Natural killer cell (primary cell): ENCODE measurements around the gene CAMSAP2. TPM values are rescaled to one million over a fixed set of nuclear protein-coding genes. Genes with fewer than 3 reads are reported as not detected.

Experiments used
- ATAC-seq, 3 donors: fragments of 150-1000 bp in 2 of 3; fragments of 200-7000 bp in 1 of 3; cut with Tn5 transposase; 1 replicate in 1 of 3; 2 replicates in 2 of 3; pipeline ENCODE4 v1.10.0; 2021; ENCODE audit warnings: mild to moderate bottlenecking in 2 of 3, moderate library complexity in 2 of 3
- DNase-seq, 2 donors: peaks; one replicate each; pipeline versions ENCODE4 v3.0.0 to v3.0.0-alpha.2; 2013 to 2021; ENCODE audit warnings: mixed read lengths in 1 of 2
- H3K27ac ChIP-seq: one replicate; pipeline ENCODE4 v1.5.1; 2013; ENCODE audit warnings: mild to moderate bottlenecking, low read length
- H3K27me3 ChIP-seq: one replicate; pipeline ENCODE4 v1.6.1; 2013; ENCODE audit warnings: low read length; ENCODE audit not compliant: control insufficient read depth, insufficient read depth
- H3K36me3 ChIP-seq: one replicate; pipeline ENCODE4 v1.6.1; 2013; ENCODE audit warnings: low read length; ENCODE audit not compliant: control insufficient read depth, insufficient read depth
- H3K4me1 ChIP-seq: one replicate; pipeline ENCODE4 v1.6.1; 2013; ENCODE audit warnings: low read length; ENCODE audit not compliant: control insufficient read depth, insufficient read depth
- H3K4me3 ChIP-seq: one replicate; pipeline ENCODE4 v1.5.1; 2013; ENCODE audit warnings: low read length
- H3K9me3 ChIP-seq: one replicate; pipeline ENCODE4 v1.6.1; 2013; ENCODE audit warnings: low read length; ENCODE audit not compliant: control insufficient read depth, insufficient read depth
- H3K27ac Mint-ChIP-seq, 2 donors: one replicate each; pipeline ENCODE4 v1.8.0; 2022; ENCODE audit warnings: mild to moderate bottlenecking in 2 of 2, mixed read lengths in 2 of 2, moderate library complexity in 1 of 2
- H3K27me3 Mint-ChIP-seq, 2 donors: one replicate each; pipeline ENCODE4 v1.8.0; 2022; ENCODE audit warnings: low read depth in 2 of 2, mixed read lengths in 2 of 2
- H3K36me3 Mint-ChIP-seq: one replicate; pipeline ENCODE4 v1.8.0; 2022; ENCODE audit warnings: mixed read lengths
- H3K4me1 Mint-ChIP-seq, 2 donors: one replicate each; pipeline ENCODE4 v1.8.0; 2022; ENCODE audit warnings: mixed read lengths in 2 of 2
- H3K4me3 Mint-ChIP-seq: one replicate; pipeline ENCODE4 v1.8.0; 2022; ENCODE audit warnings: mild to moderate bottlenecking, moderate library complexity, mixed read lengths
- H3K9me3 Mint-ChIP-seq, 2 donors: one replicate each; pipeline ENCODE4 v1.8.0; 2022; ENCODE audit warnings: mixed read lengths in 2 of 2
- WGBS: methylation state at CpG from one replicate; pipeline ENCODE4 v1.1.7; 2013; ENCODE audit warnings: missing lambda C conversion rate; ENCODE audit not compliant: insufficient coverage; 5-methylcytosine and 5-hydroxymethylcytosine counted together
- intact Hi-C: fragments of 100-400 bp; cut with micrococcal nuclease; formaldehyde crosslinking; loops from one replicate; pipeline ENCODE4 v1.14.2; 2022
- total RNA-seq, 4 donors: library from RNA; stranded (reverse); fragments of 120-200 nt in 1 of 4; gene quantifications; one replicate each; pipeline versions ENCODE4 v1.2.3 to v1.2.4, GENCODE V29; 2013 to 2022
- TF ChIP-seq, protein P1 (sequence below): fragments of 200-600 bp; IDR thresholded peaks from one replicate; pipeline ENCODE4 v1.8.0; 2022; ENCODE audit warnings: antibody characterized with exemption

CAMSAP2 gene
- total RNA-seq, 3 donors from 2014 or later (not counting 1 experiment from before 2014, with no cell fraction given), result 0.25 to 0.89 (median 0.50) TPM

DNA sequence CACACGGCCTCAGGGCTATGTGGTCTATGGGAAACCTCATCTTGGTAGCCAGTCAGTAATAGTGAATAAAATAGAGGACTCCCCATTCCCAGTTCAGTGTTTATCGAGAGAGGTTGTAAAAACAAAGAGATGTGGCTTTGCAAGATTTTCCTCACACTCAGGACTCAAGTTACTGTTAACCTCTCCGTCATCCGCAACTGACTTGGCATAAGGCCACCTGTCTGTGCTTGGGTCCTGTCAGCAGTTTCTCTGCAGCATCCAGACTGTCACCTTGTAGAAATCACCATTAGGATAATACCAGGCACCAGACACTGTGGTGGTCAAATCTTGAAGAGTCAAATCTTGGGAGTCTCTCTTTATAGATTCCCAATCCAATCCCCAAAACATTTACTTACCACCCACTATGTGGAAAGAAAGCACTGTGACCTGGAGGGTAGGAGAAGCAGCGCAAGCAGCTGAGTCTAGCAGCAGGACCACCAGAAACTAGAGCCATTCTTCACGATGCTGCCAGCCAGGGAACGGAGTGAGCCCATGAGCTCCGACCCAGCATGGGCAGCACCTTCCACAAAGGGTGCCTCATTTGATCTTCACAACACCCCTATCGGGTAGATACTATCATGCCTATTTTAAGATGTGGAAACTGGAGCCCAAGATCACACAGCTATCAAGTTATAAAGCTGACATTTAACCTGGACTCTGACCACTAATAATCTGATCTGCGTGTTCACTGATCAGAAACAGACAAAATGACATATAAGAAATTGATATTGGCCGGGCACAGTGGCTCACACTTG is 128.5 kb downstream of the CAMSAP2 start:
- no peaks in the 10 kb centered on the region for H3K9me3 Mint-ChIP-seq
- Histone ChIP-seq H3K4me1 (peaks cover 53% of the 10 kb centered on the region), H3K4me3 (no peak overlapping the region), H3K9me3 (no peaks in the 10 kb centered on the region), H3K36me3 (no peaks in the 10 kb centered on the region), H3K27me3 (no peaks in the 10 kb centered on the region), H3K27ac (no peak overlapping the region)
- H3K36me3 Mint-ChIP-seq, result no peaks in the 10 kb centered on the region
- TF ChIP-seq, protein P1, sequence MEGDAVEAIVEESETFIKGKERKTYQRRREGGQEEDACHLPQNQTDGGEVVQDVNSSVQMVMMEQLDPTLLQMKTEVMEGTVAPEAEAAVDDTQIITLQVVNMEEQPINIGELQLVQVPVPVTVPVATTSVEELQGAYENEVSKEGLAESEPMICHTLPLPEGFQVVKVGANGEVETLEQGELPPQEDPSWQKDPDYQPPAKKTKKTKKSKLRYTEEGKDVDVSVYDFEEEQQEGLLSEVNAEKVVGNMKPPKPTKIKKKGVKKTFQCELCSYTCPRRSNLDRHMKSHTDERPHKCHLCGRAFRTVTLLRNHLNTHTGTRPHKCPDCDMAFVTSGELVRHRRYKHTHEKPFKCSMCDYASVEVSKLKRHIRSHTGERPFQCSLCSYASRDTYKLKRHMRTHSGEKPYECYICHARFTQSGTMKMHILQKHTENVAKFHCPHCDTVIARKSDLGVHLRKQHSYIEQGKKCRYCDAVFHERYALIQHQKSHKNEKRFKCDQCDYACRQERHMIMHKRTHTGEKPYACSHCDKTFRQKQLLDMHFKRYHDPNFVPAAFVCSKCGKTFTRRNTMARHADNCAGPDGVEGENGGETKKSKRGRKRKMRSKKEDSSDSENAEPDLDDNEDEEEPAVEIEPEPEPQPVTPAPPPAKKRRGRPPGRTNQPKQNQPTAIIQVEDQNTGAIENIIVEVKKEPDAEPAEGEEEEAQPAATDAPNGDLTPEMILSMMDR, result no peak
- H3K4me3 Mint-ChIP-seq, result no peak overlapping the region
- ATAC-seq (no peak), DNase-seq (peak in 1 of 2 donors; percentile 45)
- no peak overlapping the region for H3K27ac Mint-ChIP-seq
- 84% methylated on average over 10 of the region's 11 CpGs for WGBS
- H3K27me3 Mint-ChIP-seq, result no peaks in the 10 kb centered on the region
- peaks cover 33 to 48% of the 10 kb centered on the region in 2 donors for H3K4me1 Mint-ChIP-seq
- intact Hi-C loops, result no loop called here

DNA sequence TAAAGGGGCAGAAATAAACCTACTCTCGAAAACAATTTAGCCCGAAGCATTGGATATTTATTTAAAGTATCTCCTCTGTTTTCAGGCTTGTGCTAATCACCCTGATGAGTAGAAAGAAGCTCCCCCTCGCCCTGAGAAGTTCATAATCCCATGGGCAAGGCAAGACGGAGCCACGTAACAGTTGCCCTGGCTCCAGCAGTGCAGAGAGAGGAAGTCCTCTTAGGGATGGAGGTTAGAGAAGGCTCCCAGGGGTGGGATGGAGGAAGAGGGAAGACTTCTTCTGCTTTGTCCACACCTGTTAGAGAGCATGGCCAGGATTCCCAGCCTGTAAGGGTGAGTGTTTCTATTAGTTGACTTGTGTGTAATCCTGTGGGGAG is 130.7 kb downstream of the CAMSAP2 start:
- Histone ChIP-seq H3K4me1 (peaks cover 65% of the 10 kb centered on the region), H3K36me3 (no peaks in the 10 kb centered on the region), H3K27ac (peak overlapping the region; percentile 63), H3K4me3 (no peak overlapping the region), H3K9me3 (no peaks in the 10 kb centered on the region), H3K27me3 (peaks cover 6% of the 10 kb centered on the region)
- H3K9me3 Mint-ChIP-seq, result no peaks in the 10 kb centered on the region
- TF ChIP-seq, protein P1, result no peak
- peaks cover 2 to 8% of the 10 kb centered on the region in 2 donors for H3K27me3 Mint-ChIP-seq
- peaks cover 32 to 40% of the 10 kb centered on the region in 2 donors for H3K4me1 Mint-ChIP-seq
- no peak for ATAC-seq
- intact Hi-C loops, result no loop called here
- no peak for DNase-seq
- H3K36me3 Mint-ChIP-seq, result no peaks in the 10 kb centered on the region
- H3K27ac Mint-ChIP-seq, result peak overlapping the region; percentile 67 to 89
- WGBS, result 66% methylated on average over 4 of the region's 5 CpGs
- H3K4me3 Mint-ChIP-seq, result no peak overlapping the region

DNA sequence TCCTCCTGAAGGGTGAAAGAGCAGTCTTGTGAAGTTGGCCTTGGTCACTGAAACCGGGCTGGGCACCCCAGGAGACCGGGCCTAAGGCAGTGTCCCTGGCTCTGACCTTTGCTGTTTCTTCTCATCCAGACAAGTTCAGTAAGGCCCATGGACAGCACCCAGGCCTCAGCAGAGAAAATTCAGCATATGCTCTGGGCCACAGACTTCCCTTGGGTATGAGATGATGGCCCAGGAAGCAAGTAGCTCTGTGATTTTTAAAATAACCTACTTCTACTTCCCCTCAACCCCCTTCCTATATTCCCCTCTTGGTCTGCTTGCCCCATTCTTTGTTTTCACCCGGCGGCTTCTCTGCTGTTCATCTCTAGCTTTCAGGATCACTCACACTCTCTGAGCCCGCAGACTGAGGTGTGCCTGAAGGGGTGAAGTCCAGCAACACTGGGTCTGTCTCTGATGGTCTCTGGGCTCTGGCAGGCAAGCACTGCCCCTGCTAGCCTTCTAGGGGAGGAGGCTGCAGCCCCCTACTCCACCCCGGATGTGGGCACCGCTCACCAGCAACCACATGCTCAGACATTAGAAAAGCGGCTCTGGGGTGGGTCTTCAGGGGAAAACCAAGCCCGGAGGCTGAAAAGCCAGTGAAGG is 131.2 kb downstream of the CAMSAP2 start:
- TF ChIP-seq, protein P1, result no peak
- Mint-ChIP-seq H3K36me3 (no peaks in the 10 kb centered on the region), H3K9me3 (no peaks in the 10 kb centered on the region), H3K27me3 (peaks cover 7 to 13% of the 10 kb centered on the region in 2 donors), H3K4me3 (peak overlapping the region; percentile 78), H3K27ac (peak overlapping the region; percentile 67 to 89), H3K4me1 (peaks cover 36 to 45% of the 10 kb centered on the region in 2 donors)
- WGBS, result 56% methylated on average over 9 of the region's 9 CpGs
- Histone ChIP-seq H3K9me3 (no peaks in the 10 kb centered on the region), H3K27me3 (peaks cover 7% of the 10 kb centered on the region), H3K4me3 (peak overlapping the region; percentile 16), H3K36me3 (no peaks in the 10 kb centered on the region), H3K27ac (peak overlapping the region; percentile 63), H3K4me1 (peaks cover 70% of the 10 kb centered on the region)
- DNase-seq, result peak in 1 of 2 donors; percentile 54
- intact Hi-C loops, result no loop called here
- ATAC-seq, result peak; percentile 26 to 55 (median 41)
